Brain microvascular endothelial cell (primary cell): ENCODE results near the gene TMPRSS13.
"Not testable (repeated sequence)": the region's sequence is repeated elsewhere in the genome, so short reads cannot be mapped to it uniquely, and the experiment has no call there.

ENCODE experiments used
- DNase-seq: peaks from one replicate; pipeline ENCODE4 v3.0.0-alpha.2; 2020
- H3K27ac ChIP-seq: fragments of 250-450 bp; sonication (Bioruptor Pico); 2 replicates; pipeline ENCODE4 v1.5.1; 2020; ENCODE audit warnings: mild to moderate bottlenecking, moderate library complexity
- H3K27me3 ChIP-seq: fragments of 250-450 bp; sonication (Bioruptor Pico); replicated peaks from 2 replicates; pipeline ENCODE4 v1.5.1; 2020; ENCODE audit warnings: mild to moderate bottlenecking
- H3K36me3 ChIP-seq: fragments of 250-450 bp; sonication (Bioruptor Pico); replicated peaks from 2 replicates; pipeline ENCODE4 v1.5.1; 2020; ENCODE audit warnings: mild to moderate bottlenecking
- H3K4me3 ChIP-seq: 2 replicates; pipeline ENCODE4 v1.5.1; 2011; ENCODE audit warnings: low read depth, mild to moderate bottlenecking, control low read depth, low read length, moderate library complexity
- in situ Hi-C: cut with HindIII; loops from 2 replicates; pipeline ENCODE4 v1.10.0; 2017; ENCODE audit warnings: low sequenced_read_pairs, low pct_ligation_motif_present
- TF ChIP-seq, protein P1 (sequence below): IDR thresholded peaks from 2 replicates; pipeline ENCODE4 v1.5.1; 2011; ENCODE audit warnings: low read depth, mild to moderate bottlenecking, moderate library complexity, low read length, control low read depth, inconsistent platforms; ENCODE audit errors: missing control alignments

The TMPRSS13 gene

DNA sequence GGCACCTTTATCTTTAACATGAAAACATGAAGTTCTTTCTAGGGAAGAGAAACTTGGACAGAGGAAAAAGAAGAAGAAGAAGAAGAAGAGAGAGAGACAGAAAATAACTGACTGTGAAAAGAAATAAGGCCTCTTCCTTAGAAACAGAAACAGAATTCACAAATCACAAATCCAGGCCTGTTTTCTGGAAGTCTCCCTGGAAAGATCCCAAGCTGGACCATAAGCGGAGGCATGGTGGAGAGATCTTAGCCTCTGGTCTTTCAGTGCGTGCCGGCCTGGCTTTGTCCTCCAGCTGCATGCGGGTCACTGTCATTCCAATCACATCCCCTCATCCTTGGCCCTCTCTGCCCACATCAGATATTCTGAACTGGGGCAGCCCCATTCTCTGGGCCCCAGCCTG, 59.6 kb downstream of the TMPRSS13 start:
- no peak overlapping the region for H3K27ac ChIP-seq
- DNase-seq: no peak
- TF ChIP-seq, protein P1, sequence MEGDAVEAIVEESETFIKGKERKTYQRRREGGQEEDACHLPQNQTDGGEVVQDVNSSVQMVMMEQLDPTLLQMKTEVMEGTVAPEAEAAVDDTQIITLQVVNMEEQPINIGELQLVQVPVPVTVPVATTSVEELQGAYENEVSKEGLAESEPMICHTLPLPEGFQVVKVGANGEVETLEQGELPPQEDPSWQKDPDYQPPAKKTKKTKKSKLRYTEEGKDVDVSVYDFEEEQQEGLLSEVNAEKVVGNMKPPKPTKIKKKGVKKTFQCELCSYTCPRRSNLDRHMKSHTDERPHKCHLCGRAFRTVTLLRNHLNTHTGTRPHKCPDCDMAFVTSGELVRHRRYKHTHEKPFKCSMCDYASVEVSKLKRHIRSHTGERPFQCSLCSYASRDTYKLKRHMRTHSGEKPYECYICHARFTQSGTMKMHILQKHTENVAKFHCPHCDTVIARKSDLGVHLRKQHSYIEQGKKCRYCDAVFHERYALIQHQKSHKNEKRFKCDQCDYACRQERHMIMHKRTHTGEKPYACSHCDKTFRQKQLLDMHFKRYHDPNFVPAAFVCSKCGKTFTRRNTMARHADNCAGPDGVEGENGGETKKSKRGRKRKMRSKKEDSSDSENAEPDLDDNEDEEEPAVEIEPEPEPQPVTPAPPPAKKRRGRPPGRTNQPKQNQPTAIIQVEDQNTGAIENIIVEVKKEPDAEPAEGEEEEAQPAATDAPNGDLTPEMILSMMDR: no peak
- H3K4me3 ChIP-seq: no peak overlapping the region
- H3K27me3 ChIP-seq: peaks cover 30% of the 10 kb centered on the region
- H3K36me3 ChIP-seq: no peaks in the 10 kb centered on the region
- in situ Hi-C loops: no loop called here

DNA sequence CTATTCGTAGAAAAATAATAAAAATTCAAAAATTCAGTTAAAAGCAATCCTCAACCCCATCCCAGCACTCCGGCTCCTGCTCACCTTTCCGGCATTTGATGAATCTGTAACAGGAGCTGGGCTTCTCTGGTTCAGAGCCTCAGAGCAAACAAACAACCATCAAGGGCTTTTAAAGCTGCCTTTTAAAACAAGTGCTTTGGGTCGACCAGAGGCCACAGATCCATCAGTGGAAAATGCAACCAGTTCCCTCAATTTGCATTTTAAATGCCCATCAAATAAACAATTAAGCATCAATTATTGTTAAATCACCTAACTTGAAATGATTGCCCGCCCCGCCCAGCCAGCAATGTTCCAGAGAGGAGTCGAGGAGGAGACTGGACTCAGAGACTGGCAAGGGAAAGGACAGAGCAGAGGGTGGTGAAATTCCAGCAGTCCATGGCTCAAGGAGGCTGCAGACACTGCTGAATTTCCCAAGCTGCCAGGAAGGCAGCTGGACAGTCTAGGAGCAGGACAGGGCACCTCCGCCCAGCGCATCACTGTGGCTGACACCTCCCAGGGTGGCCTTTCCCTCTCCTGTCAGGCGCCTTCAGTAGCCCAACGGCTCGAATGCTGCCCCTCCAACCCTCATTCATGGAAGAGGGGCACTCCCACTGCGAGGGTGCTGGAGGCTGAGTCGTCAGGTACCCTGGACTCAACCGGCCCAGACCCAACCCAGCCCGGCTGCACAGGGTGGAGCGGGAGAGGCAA, 60.2 kb downstream of the TMPRSS13 start:
- in situ Hi-C loops: no loop called here
- no peaks in the 10 kb centered on the region for H3K36me3 ChIP-seq
- DNase-seq: no peak
- H3K27me3 ChIP-seq: peaks cover 23% of the 10 kb centered on the region
- no peak overlapping the region for H3K4me3 ChIP-seq
- no peak overlapping the region for H3K27ac ChIP-seq
- TF ChIP-seq, protein P1: no peak

DNA sequence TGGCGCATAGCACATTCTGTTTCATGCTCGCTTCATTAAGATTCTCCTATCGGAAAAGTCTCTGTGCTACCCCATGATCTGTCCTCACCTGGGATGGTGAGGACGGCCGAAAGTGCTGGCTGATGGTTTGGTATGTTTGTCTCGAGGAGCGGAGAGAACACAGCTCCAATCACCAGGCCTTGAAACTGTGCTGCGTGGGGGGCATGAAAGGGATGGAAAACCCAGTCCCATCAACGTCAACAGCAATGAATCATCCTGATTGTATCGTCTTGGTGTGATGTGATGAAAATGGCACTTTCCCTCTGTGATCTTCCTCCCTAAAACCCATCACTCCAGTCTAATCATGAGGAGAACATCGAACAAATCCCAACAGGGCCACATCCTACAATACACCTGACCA, 61.1 kb downstream of the TMPRSS13 start:
- TF ChIP-seq, protein P1: no peak
- H3K4me3 ChIP-seq: no peak overlapping the region
- DNase-seq: no peak
- H3K27ac ChIP-seq: no peak overlapping the region
- H3K36me3 ChIP-seq: no peaks in the 10 kb centered on the region
- in situ Hi-C loops: no loop called here
- H3K27me3 ChIP-seq: peaks cover 14% of the 10 kb centered on the region

DNA sequence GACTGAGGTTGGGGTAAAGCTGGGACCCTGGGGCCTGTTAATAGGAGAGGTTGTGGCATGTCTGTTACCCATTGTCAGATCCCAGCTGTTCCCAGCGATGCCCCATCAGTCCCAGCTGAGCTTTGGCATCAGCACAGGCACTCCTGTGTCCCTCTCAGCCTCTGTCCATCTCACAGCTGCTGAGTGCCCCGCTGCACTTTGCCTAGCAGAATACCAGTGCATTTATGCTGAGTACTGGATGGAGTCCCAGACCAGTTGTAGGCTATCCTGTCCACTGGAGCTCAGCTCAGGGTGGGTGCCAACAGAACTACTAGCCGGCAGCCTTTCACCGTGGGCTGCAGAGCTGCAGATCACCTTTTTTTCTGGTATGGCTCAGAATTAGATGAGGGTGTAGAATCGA, 62.7 kb downstream of the TMPRSS13 start:
- DNase-seq: no peak
- in situ Hi-C loops: no loop called here
- H3K27ac ChIP-seq: no peak overlapping the region
- H3K4me3 ChIP-seq: no peak overlapping the region
- TF ChIP-seq, protein P1: no peak
- no peaks in the 10 kb centered on the region for H3K27me3 ChIP-seq
- no peaks in the 10 kb centered on the region for H3K36me3 ChIP-seq

DNA sequence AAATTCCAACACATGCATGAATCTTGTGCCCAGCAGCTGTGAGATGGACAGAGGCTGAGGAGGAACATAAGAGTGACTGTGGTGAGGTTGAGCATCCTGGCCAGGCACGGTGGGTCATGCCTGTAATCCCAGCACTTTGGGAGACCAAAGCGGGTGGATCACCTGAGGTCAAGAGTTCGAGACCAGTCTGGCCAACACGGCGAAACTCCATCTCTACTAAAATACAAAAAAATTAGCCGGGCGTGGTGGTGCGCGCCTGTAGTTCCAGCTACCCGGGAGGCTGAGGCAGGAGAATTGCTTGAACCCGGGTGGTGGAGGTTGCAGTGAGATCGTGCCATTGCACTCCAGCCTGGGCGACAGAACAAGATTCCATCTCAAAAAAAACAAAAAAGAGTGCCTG, 63.7 kb downstream of the TMPRSS13 start:
- H3K27me3 ChIP-seq, in situ Hi-C loops, H3K36me3 ChIP-seq, H3K27ac ChIP-seq, DNase-seq, H3K4me3 ChIP-seq: not testable (repeated sequence)

DNA sequence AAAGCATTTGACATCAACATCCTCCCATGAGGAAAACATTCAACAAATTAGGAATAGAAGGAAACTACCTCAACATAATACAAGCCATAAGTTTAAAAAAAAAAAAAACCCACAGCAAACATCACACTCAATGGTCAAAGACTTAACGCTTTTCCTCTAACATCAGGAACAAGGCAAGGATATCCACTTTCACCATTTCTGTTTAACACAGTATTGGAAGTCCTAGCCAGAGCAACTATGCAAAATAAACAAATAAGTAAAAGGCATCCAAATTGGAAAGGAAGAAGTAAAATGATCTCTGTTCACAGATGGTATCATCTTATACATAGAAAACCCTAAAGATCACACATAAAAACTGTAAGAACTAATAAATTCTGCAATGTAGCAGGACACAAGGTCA, 65.8 kb downstream of the TMPRSS13 start:
- DNase-seq: no peak
- TF ChIP-seq, protein P1: no peak
- no peaks in the 10 kb centered on the region for H3K27me3 ChIP-seq
- in situ Hi-C loops: no loop called here
- H3K27ac ChIP-seq: no peak overlapping the region
- no peak overlapping the region for H3K4me3 ChIP-seq
- no peaks in the 10 kb centered on the region for H3K36me3 ChIP-seq
